Right kidney (tissue), 9 donors: ENCODE measurements around the gene NKIRAS2.
A peak's percentile ranks its signal among the peaks of the same experiment; 100 is the strongest.

Source experiments
- DNase-seq: peaks from one replicate; pipeline ENCODE4 v3.0.0-alpha.2; 2016
- long read RNA-seq, 8 donors: transcript quantifications; one replicate each; lab custom pipeline, GENCODE V29; 2026

Gene NKIRAS2
- long read RNA-seq, donor 1, full-length matches to known transcripts, result 30 of 69 reads
- long read RNA-seq, donor 1, partial matches to known transcripts, result 39 of 69 reads
- long read RNA-seq, donor 1, other reads (novel, unspliced or antisense), result 0 of 69 reads
- long read RNA-seq, donor 2, full-length matches to known transcripts, result 20 of 35 reads
- long read RNA-seq, donor 2, partial matches to known transcripts, result 15 of 35 reads
- long read RNA-seq, donor 2, other reads (novel, unspliced or antisense), result 0 of 35 reads
- long read RNA-seq, donor 3, transcript NKIRAS2-206 (4 exons, 1,909 nt), result major isoform, 18 of 21 reads
- long read RNA-seq, donor 3, partial matches to known transcripts, result 0 of 21 reads
- long read RNA-seq, donor 3, other reads (novel, unspliced or antisense), result 0 of 21 reads
- long read RNA-seq, donor 4, transcript NKIRAS2-206 (4 exons, 1,909 nt), result major isoform, 17 of 22 reads
- long read RNA-seq, donor 4, partial matches to known transcripts, result 0 of 22 reads
- long read RNA-seq, donor 4, other reads (novel, unspliced or antisense), result 0 of 22 reads
- long read RNA-seq, donor 5, full-length matches to known transcripts, result 29 of 52 reads
- long read RNA-seq, donor 5, partial matches to known transcripts, result 23 of 52 reads
- long read RNA-seq, donor 5, other reads (novel, unspliced or antisense), result 0 of 52 reads
- long read RNA-seq, donor 6, transcript NKIRAS2-206 (4 exons, 1,909 nt), result major isoform, 27 of 28 reads
- long read RNA-seq, donor 6, partial matches to known transcripts, result 0 of 28 reads
- long read RNA-seq, donor 6, other reads (novel, unspliced or antisense), result 0 of 28 reads
- long read RNA-seq, donor 7, result 0 reads
- long read RNA-seq, donor 8, full-length matches to known transcripts, result 27 of 27 reads
- long read RNA-seq, donor 8, partial matches to known transcripts, result 0 of 27 reads
- long read RNA-seq, donor 8, other reads (novel, unspliced or antisense), result 0 of 27 reads

DNA sequence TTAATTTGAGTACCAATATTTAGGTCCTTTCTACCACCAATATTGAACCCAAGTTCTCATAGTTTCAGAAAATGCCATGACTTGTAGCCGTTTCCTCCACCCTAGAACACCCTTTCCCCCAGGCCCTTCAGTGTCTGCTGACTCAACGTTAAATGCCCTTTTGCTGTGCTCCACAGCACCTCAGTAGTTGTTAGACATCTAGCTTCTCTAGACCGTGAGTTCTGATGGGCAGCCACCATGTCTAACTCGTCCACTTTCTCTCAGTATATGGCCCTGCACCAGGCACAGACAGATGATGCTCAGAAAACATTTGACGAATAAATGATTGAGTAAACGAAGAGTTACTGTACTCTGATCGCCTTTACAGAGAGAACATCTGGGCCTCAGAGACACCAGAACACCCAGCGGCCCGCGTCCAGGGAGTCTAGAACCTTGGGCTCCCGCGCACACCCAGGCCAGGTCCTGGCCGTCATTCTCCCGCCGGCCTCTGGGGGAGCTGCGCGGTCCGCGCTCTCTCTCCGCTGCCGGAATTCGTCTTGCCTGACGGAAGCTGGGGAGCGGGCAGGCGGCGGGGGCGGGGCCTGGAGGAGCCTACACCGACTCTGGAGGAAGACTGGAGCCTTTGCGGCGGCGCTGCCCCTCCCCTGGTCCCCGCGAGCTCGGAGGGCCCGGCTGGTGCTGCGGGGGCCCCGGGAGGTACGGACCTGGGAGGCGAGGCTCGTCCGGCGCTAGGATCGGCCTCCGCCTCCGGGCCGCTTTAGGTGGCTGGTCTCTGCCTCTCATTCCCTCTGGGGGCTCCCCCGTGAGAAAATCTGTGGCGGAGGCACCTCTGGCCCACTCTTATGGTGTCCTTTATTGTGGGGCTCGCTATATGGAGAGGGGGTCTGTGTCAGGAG, at the start of gene NKIRAS2:
Gene NKIRAS2 (plus strand): TSS at position 582 of the 896 bp plus-strand sequence. CDS start 1,488 bp downstream, outside the sequence.
- peak; percentile 83 for DNase-seq

DNA sequence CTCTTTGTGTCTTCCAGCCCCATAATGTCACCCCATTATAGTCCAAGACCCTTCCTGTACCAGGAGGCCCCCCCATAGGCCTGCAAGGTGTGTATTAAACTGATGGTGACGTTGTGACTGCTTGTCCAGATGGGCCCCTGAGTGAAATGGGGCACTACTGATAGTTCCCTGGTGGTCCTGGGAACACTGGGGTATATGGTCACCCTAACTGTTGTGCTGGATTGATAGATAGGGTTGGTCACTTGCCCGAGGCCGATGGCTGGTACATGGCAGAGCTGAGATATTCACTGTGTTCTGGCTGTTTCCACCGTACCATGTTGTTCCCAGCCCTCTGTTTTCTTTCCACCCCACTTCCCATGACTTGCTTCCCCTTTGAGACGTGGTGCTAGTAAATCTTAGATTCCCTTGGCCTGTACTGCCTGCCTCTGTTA, 49.0 kb upstream of the NKIRAS2 start:
- DNase-seq, result no peak

DNA sequence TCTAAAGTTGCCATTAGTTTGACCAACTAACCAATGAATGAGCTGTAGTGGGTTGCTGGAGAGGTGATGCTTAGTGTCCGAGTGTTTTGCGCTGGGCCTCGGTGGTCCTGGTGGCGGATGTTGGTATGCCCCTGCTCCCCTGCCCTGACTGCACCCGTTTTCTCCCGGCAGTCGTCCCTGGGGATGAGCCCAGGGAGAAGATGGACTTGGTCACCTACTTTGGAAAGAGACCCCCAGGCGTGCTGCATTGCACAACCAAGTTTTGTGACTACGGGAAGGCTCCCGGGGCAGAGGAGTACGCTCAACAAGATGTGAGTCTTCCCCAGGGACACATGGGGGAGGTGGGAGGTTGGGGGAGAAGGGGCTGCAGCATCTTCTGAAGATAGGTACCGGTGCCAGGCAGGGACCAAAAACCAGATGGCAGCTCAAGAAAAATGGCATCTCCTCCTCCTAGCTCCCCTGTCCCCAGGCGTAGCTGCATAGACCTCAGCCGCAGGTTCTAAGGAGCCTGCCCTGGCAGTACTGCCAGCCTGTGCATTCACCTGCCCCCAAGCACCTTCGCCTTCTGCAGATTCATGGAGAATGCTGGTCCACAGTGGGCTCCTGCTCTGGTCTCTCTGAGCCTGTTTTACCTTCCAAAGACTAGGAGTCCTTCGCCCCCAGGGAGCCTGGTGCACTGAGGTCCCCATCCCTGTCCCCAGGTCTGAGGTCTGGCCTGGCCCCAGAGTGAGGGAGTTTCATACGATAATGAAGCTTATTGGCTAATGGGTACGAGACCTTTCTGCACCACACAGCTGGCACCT, 48.0 kb upstream of the NKIRAS2 start:
- no peak for DNase-seq

- DNase-seq, result no peak
Measured at GRCh38 chr17:41972571-41973407, 47.1 kb upstream of the NKIRAS2 start.

DNA sequence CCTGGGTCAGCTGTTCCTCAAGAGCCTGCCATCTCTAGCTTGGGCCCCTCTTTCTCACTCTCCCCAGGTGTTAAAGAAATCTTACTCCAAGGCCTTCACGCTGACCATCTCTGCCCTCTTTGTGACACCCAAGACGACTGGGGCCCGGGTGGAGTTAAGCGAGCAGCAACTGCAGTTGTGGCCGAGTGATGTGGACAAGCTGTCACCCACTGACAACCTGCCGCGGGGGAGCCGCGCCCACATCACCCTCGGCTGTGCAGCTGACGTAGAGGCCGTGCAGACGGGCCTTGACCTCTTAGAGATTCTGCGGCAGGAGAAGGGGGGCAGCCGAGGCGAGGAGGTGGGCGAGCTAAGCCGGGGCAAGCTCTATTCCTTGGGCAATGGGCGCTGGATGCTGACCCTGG, 46.5 kb upstream of the NKIRAS2 start:
- no peak for DNase-seq

- DNase-seq, result no peak
Measured at GRCh38 chr17:41974031-41974430, 45.9 kb upstream of the NKIRAS2 start.

DNA sequence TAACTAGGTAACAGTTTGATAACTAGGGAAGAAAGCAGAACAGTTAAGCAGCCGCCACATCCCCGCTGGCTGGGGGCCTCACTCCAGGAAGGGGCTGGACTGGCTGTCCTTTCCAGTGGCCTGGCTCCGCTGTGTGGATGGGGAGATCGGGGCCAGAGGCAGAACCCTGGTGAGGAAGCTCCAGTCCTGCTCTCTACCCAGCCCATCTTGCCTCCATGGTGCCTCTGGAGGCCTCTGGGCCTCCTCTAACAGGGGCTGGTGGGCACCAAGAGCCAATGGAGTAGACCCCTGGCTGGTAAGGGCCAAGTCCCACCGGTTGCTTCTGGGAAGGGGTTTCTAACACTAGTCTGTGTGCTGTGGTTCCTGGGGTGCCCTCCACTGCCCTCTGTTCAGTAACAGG, 45.2 kb upstream of the NKIRAS2 start:
- no peak for DNase-seq

- DNase-seq, result no peak
Measured at GRCh38 chr17:41975099-41976083, 44.5 kb upstream of the NKIRAS2 start.

DNA sequence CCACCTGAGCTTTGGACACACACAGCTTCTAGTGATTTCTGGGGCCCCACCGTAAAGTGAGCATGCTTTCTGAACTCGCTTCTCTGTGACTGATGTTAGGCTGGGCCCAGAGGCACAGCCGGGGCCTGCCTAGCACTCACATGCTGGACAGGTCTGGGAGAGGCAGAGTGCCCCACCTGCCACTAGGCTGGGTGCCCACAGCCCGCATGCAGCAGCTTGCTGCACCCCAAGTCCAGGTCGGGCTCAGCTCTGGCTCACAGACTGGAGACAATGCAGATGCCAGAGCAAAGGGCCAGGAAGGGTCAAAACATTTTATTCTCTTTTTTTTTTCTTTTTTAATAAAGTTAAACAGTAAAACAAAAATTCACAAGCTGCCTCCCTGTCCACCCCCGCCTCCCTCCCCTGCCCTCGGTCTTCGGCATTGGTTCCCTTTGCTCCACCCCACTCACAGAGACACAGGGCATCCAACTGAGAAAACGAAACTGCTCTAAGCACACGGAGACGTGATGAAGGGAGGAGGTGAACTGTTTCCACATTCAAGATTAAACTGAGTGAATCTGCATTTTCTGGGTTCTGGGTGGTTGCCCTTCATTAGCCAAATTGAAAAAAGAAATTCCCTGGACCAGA, 43.6 kb upstream of the NKIRAS2 start:
- DNase-seq, result no peak

- no peak for DNase-seq
Measured at GRCh38 chr17:41977991-41978390, 41.9 kb upstream of the NKIRAS2 start.

DNA sequence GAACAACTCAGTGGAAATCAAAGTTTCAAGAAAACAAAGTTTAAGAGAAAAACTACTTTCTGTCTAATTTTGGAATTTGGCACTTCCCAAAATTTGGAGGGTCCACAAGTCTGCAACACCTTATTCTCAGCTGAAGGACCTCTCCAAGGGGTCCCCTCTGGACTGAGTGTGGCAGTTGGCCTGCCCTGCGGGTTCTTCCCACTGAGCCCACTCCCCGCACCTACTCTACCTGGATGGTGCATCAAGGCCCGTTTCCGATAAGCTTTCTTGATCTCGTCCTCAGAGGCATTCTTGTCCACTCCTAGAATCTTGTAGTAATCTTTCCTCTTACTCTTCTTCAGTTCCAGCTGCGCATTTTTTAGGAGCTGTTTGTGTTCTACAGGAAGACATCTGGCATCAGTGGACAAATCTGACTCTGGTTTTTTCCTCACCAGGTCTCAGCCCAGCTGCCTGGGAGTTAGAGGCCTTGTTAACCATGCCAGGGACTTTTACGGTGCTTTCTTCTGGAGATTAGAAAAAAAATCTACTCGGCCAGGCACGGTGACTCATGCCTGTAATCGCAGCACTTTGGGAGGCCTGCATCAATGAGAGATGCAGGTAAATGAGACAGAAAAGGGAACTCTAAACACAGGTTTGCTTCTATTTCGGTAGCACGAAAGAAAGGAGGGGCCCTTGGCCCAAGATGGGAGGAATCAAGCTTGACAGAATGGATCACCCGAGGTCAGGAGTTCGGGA, 37.7 kb upstream of the NKIRAS2 start:
- no peak for DNase-seq

DNA sequence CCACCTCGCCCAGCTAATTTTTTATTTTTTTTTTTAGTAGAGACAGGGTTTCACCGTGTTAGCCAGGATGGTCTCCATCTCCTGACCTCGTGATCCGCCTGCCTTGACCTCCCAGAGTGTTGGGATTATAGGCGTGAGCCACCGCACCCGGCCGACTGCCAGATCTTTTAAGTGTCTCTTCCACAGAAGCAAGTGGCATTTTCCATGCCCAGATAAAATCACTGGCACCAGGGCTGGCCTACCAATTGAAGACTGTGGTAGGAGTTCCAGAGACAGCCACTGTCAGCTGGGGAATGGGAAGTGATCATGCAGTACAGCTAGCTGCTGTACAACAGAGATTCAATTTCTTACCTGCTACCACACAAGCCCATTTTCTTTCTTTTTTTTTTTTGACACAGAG, 35.4 kb upstream of the NKIRAS2 start:
- no peak for DNase-seq

DNA sequence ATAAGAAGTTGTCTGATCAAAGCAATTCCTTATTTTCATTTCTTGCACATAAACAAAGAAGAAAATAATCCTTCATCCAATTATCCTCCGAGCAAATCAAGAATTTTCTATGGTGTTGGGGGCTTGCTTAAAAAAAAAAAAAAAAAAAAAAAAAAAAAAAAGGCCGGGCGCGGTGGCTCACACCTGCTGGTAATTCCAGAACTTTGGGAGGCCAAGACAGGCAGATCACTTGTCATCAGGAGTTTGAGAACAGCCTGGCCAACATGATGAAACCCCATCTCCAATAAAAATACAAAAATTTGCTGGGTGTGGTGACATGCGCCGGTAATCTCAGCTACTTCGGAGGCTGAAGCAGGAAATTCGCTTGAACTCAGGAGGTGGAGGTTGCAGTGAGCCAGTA, 34.0 kb upstream of the NKIRAS2 start:
- DNase-seq, result no peak

DNA sequence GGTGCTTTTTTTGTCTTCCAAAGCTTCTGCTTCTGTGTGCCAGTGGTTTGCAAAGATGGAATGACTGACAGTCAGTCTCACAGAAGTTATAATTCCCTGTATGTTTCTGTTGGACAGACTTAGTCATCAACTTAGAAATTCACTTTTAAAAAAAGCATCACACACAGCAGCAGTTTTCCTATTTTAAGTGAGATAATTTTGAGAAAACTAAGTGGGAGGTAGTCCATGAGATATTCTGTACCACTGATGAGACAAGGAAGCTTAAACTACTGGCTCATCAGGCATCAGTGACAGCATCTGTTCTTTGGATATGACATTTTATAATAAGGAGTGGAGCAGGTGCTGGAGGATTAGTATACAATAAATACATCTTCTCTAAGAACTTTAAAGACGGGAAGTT, 33.3 kb upstream of the NKIRAS2 start:
- no peak for DNase-seq

DNA sequence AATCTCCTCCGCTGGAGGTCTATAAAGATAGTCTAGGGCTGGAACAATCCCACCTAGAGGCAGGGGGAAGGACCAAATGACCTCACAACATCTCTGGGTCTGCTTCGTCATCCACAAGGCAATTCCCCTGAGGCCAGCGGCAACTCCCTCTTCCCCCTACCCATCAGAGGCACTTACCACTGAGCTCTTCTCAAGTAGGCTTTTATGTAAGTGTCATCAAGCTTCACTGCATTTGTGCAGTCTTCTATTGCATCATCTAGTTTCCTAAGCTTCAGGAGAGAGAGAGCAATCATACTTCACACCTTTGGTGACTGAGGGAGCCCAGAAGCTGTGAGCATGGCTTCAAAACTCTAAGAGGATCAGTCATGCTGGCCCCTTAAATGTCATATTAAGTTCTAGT, 32.2 kb upstream of the NKIRAS2 start:
- no peak for DNase-seq

- DNase-seq, result no peak
Measured at GRCh38 chr17:41988418-41988817, 31.5 kb upstream of the NKIRAS2 start.

DNA sequence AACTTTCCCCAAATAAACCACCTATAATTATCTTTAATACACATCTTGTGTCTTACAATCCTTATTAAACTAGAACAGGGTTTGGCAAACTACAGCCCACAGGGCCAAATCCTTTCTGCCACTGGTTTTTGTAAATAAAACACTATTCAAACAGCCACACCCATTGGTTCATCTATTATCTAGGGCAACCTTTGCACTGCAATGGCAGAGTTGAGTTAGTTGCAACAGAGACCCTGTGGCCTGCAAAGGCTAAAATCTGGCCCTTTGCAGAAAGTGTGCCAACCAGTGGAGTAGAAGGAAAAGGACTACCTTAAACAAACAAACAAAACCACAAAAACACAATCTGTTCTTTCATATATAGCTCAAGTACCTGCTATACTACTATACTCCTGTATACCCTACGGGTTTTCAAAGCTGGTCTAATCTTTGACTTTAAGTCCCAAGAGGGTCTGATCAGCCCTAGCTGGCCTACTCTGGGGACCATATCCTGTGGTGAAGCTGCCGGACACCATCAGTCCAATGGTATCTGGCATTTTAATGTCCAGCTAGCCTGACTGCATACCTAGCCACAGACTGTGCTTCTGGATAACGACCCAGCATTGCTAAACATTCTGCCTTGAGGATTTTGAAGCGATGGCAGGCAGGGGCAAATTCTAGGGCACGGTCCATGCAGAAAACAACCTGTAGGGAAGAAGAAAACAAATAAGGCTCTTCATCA, 30.0 kb upstream of the NKIRAS2 start:
- DNase-seq, result no peak
